Colonic mucosa (tissue), 4 donors: ENCODE results near the gene IFNAR2. TPM values are rescaled to one million over a fixed set of nuclear protein-coding genes. Genes with fewer than 3 reads are reported as not detected.
A peak's percentile ranks its signal among the peaks of the same experiment; 100 is the strongest.

Source experiments
- DNase-seq: peaks from one replicate; pipeline ENCODE4 v3.0.0-alpha.2; 2020
- H3K27ac ChIP-seq: fragments of 200-600 bp; one replicate; pipeline ENCODE4 v1.8.0; 2021
- H3K27me3 ChIP-seq: fragments of 200-600 bp; one replicate; pipeline ENCODE4 v1.8.0; 2021
- H3K36me3 ChIP-seq: fragments of 200-600 bp; one replicate; pipeline ENCODE4 v1.8.0; 2021
- H3K4me1 ChIP-seq: fragments of 200-600 bp; one replicate; pipeline ENCODE4 v1.8.0; 2021; ENCODE audit warnings: mild to moderate bottlenecking
- H3K4me3 ChIP-seq: fragments of 200-600 bp; one replicate; pipeline ENCODE4 v1.8.0; 2021
- H3K9ac ChIP-seq, 2 donors: one replicate each; pipeline ENCODE4 v1.7.0; 2013; ENCODE audit warnings: control low read depth in 2 of 2, low read depth in 2 of 2, low read length in 2 of 2
- H3K9me3 ChIP-seq: fragments of 200-600 bp; one replicate; pipeline ENCODE4 v1.8.0; 2021
- intact Hi-C: fragments of 100-400 bp; cut with DNase I; formaldehyde crosslinking; loops from one replicate; pipeline ENCODE4 v1.14.1; 2022
- total RNA-seq, 2 donors: library from RNA; stranded (reverse); fragmentation: NEBNext Ultra II Directional in 1 of 2; extraction: Animal tissue kit (Norgen Biotek cat#: 25700) in 1 of 2; gene quantifications; one replicate each; pipeline ENCODE4 v1.2.1, GENCODE V29; 2021
- TF ChIP-seq, protein P1 (sequence below): fragments of 200-600 bp; IDR thresholded peaks from one replicate; pipeline ENCODE4 v1.8.0; 2022; ENCODE audit warnings: antibody characterized with exemption, mild to moderate bottlenecking
- donor health status: healthy.
- donor health status: DM: no; HTN: no; CAD: no.
- donor health status: DM: no; HTN: no; CAD: no.

Gene IFNAR2
- total RNA-seq: 10 to 100 TPM in 1 of 2 donors, 1 to 10 TPM in 1; 7.0 to 19.5 TPM

DNA sequence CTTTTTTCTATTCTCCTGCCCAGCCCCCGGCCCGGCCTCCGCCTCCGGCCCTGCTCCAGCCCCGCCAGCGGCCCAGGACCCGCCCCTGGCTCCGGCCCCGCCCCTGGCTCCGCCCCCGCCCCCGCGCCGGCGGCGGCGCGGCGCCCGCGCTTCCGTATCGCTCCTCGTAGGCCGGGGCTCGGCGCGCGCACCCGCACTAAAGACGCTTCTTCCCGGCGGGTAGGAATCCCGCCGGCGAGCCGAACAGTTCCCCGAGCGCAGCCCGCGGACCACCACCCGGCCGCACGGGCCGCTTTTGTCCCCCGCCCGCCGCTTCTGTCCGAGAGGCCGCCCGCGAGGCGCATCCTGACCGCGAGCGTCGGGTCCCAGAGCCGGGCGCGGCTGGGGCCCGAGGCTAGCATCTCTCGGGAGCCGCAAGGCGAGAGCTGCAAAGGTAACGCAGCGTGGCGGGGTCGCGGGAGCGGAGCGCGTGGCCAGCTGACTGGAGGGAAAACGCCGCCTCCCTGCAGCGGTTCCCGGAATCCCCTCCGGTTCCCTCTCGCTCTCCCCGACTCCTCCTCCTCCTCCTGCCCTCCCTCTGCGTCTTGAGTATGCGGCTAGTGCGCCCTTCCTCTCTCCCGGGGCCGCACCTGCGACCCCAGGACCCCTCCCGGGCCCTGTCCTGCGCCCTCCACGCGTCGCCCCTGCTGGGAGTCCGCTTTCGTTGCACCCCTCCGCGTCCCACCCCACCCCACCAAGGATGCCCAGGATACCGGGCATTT, at the start of gene IFNAR2:
TSS of gene IFNAR2 (plus strand) at position 155 of the 761 bp plus-strand sequence. CDS start 11,985 bp downstream, outside the sequence.
- H3K27ac ChIP-seq: peak within 1 kb of the TSS; percentile 95
- no peaks in the 10 kb centered on the region for H3K9me3 ChIP-seq
- TF ChIP-seq, protein P1, sequence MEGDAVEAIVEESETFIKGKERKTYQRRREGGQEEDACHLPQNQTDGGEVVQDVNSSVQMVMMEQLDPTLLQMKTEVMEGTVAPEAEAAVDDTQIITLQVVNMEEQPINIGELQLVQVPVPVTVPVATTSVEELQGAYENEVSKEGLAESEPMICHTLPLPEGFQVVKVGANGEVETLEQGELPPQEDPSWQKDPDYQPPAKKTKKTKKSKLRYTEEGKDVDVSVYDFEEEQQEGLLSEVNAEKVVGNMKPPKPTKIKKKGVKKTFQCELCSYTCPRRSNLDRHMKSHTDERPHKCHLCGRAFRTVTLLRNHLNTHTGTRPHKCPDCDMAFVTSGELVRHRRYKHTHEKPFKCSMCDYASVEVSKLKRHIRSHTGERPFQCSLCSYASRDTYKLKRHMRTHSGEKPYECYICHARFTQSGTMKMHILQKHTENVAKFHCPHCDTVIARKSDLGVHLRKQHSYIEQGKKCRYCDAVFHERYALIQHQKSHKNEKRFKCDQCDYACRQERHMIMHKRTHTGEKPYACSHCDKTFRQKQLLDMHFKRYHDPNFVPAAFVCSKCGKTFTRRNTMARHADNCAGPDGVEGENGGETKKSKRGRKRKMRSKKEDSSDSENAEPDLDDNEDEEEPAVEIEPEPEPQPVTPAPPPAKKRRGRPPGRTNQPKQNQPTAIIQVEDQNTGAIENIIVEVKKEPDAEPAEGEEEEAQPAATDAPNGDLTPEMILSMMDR: no peak
- H3K36me3 ChIP-seq: no peaks in the 10 kb centered on the region
- DNase-seq: peak; percentile 79
- no peaks in the 10 kb centered on the region for H3K27me3 ChIP-seq
- peak within 1 kb of the TSS; percentile 84 to 96 for H3K9ac ChIP-seq
- H3K4me3 ChIP-seq: peak within 1 kb of the TSS; percentile 98
- intact Hi-C loops: no loop called here
- H3K4me1 ChIP-seq: peaks cover 3% of the 10 kb centered on the region

DNA sequence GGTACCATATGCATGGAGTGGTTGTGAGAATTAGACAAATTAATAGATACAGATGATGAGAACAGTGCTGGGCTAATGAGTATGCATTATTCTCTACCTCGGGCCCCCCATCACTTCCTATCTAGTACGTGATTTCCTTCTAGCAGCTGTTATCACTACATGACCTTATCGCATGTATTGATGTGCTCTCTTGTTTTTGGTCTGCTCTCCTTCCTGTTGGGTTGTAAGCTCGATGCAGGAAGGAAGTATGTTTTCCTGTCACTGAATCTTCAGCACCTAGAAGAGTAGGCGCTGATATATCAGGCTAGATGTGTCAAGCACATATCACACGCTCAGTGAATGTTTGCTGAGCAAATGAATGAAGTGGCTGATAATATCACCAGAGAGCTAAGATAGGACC, 43.9 kb upstream of the IFNAR2 start:
- Histone ChIP-seq H3K9me3 (no peaks in the 10 kb centered on the region), H3K27ac (no peak overlapping the region), H3K27me3 (no peaks in the 10 kb centered on the region), H3K36me3 (no peaks in the 10 kb centered on the region), H3K4me1 (no peaks in the 10 kb centered on the region), H3K4me3 (no peak overlapping the region), H3K9ac (no peak overlapping the region)
- TF ChIP-seq, protein P1: no peak
- intact Hi-C loops: no loop called here
- no peak for DNase-seq

DNA sequence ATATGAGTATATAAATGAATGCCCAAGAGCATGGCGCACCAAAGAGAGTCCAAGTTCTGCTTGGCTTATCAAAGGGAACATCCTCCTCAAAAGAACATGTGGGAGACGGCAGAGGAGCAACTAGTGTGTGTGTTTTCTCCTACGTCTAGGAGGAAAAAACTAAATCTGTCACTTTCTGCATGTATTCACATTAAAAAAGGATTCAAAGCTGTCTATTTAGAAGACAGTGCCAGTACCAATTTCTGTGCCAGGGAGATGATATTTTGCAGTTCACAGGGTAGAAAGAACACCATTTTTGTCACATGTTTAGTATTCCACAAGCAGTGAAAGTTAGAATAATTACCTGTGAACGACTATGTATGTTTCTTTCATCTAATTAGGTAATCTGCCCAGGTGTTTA, 42.5 kb upstream of the IFNAR2 start:
- intact Hi-C loops: no loop called here
- TF ChIP-seq, protein P1: no peak
- H3K4me3 ChIP-seq: no peak overlapping the region
- no peaks in the 10 kb centered on the region for H3K27me3 ChIP-seq
- H3K9ac ChIP-seq: no peak overlapping the region
- no peak overlapping the region for H3K27ac ChIP-seq
- no peak for DNase-seq
- no peaks in the 10 kb centered on the region for H3K9me3 ChIP-seq
- H3K36me3 ChIP-seq: no peaks in the 10 kb centered on the region
- no peaks in the 10 kb centered on the region for H3K4me1 ChIP-seq

DNA sequence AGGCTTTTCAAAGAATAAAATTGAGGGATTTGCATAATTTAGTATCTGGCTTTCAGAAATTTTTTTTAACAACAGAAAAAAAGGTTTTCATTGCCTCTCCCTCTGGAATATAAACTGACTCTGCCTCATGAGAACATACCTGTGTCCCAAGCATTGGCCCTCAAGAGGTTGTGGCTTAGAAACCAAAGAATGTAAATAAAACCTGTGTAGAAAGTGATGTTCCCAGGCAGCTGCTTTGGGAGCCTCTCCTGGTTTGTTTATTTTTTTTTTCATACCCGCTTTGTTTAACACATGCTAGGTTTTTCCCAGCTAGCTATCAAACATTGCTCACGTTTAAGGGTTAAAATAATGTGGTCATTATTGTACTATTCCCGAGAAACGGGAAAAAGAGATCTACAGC, 40.5 kb upstream of the IFNAR2 start:
- no peak overlapping the region for H3K9ac ChIP-seq
- no peaks in the 10 kb centered on the region for H3K4me1 ChIP-seq
- no peaks in the 10 kb centered on the region for H3K36me3 ChIP-seq
- no peak overlapping the region for H3K4me3 ChIP-seq
- TF ChIP-seq, protein P1: no peak
- DNase-seq: no peak
- H3K27me3 ChIP-seq: no peaks in the 10 kb centered on the region
- no peaks in the 10 kb centered on the region for H3K9me3 ChIP-seq
- intact Hi-C loops: no loop called here
- no peak overlapping the region for H3K27ac ChIP-seq

DNA sequence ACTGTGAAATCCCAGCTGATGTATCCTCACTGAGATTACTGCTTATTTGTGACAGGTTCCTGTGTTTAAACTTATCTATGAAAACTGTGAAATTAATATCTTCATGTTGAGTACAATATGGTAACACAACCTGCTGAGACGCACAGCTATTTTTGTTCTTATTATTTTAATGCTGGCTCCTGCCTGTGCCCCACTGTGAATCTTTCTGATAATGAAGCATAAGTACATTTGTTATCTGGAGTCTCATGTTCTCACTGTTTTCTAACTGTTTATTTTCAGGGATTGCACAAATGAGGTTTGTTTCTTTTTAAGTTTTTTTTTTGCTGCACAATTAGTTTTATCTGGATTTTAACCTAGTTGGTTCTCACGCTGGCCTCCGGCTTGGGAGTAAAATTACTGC, 39.9 kb upstream of the IFNAR2 start:
- intact Hi-C loops: no loop called here
- Histone ChIP-seq H3K27ac (no peak overlapping the region), H3K27me3 (no peaks in the 10 kb centered on the region), H3K4me3 (no peak overlapping the region), H3K9ac (no peak overlapping the region), H3K9me3 (no peaks in the 10 kb centered on the region), H3K36me3 (no peaks in the 10 kb centered on the region), H3K4me1 (no peaks in the 10 kb centered on the region)
- TF ChIP-seq, protein P1: no peak
- no peak for DNase-seq
